Endothelial cell (in vitro differentiated cells): ENCODE measurements around the gene TRIM63. TPM values are rescaled to one million over a fixed set of nuclear protein-coding genes. Genes with fewer than 3 reads are reported as not detected.
"Not testable (repeated sequence)": the region's sequence is repeated elsewhere in the genome, so short reads cannot be mapped to it uniquely, and the experiment has no call there.

Source experiments
- DNase-seq: peaks from one replicate; pipeline ENCODE4 v3.0.0; 2021; ENCODE audit warnings: low spot score
- H3K27ac Mint-ChIP-seq: one replicate; pipeline ENCODE4 v1.8.0; 2021; ENCODE audit warnings: mixed read lengths, inconsistent platforms; ENCODE audit not compliant: unreplicated experiment
- H3K27me3 Mint-ChIP-seq: one replicate; pipeline ENCODE4 v1.8.0; 2021; ENCODE audit warnings: mild to moderate bottlenecking, moderate library complexity, mixed read lengths, inconsistent platforms; ENCODE audit not compliant: unreplicated experiment
- H3K36me3 Mint-ChIP-seq: one replicate; pipeline ENCODE4 v1.8.0; 2021; ENCODE audit warnings: mild to moderate bottlenecking, low read depth, mixed read lengths, inconsistent platforms; ENCODE audit not compliant: unreplicated experiment
- H3K4me1 Mint-ChIP-seq: one replicate; pipeline ENCODE4 v1.8.0; 2021; ENCODE audit warnings: mild to moderate bottlenecking, mixed read lengths, inconsistent platforms; ENCODE audit not compliant: unreplicated experiment
- H3K4me3 Mint-ChIP-seq: one replicate; pipeline ENCODE4 v1.8.0; 2021; ENCODE audit warnings: mild to moderate bottlenecking, mixed read lengths, inconsistent platforms; ENCODE audit not compliant: unreplicated experiment
- H3K9me3 Mint-ChIP-seq: one replicate; pipeline ENCODE4 v1.8.0; 2021; ENCODE audit warnings: mixed read lengths, inconsistent platforms; ENCODE audit not compliant: unreplicated experiment
- total RNA-seq: library from RNA; stranded (reverse); fragmentation: NEBNext Ultra II Directional; extraction: Animal tissue kit (Norgen Biotek cat#: 25700); gene quantifications from one replicate; pipeline ENCODE4 v1.2.1, GENCODE V29; 2021; ENCODE audit not compliant: unreplicated experiment
- TF ChIP-seq, protein P1 (sequence below): fragments of 200-600 bp; sonication (generic); IDR thresholded peaks from one replicate; pipeline ENCODE4 v1.5.0; 2021; ENCODE audit warnings: antibody characterized with exemption; ENCODE audit not compliant: unreplicated experiment

The TRIM63 gene
- total RNA-seq, 1 donor from 2014 or later, result not detected

DNA sequence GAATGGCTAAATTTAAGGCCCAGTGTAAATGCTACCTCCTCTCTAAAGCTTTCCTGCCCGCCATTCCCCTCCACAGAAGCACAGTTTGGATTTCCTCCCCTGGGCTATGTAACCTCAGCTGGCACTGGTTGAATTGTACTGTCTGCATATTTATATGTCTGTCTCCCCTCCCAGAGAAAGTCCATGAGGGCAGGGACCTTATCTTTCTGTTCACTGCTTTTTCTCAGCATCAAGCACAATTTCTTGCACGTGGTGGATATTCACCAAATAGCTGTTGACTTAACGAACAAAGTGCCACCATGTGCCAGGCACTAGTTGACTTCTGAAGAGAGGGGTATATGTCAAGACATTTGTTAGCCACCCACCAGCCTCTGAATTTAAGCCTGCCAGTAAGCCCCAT, 34.7 kb upstream of the TRIM63 start:
- Mint-ChIP-seq H3K36me3 (no peaks in the 10 kb centered on the region), H3K9me3 (no peaks in the 10 kb centered on the region), H3K27me3 (peaks cover 3% of the 10 kb centered on the region), H3K27ac (no peak overlapping the region), H3K4me1 (peaks cover 2% of the 10 kb centered on the region), H3K4me3 (no peak overlapping the region)
- no peak for DNase-seq
- TF ChIP-seq, protein P1, sequence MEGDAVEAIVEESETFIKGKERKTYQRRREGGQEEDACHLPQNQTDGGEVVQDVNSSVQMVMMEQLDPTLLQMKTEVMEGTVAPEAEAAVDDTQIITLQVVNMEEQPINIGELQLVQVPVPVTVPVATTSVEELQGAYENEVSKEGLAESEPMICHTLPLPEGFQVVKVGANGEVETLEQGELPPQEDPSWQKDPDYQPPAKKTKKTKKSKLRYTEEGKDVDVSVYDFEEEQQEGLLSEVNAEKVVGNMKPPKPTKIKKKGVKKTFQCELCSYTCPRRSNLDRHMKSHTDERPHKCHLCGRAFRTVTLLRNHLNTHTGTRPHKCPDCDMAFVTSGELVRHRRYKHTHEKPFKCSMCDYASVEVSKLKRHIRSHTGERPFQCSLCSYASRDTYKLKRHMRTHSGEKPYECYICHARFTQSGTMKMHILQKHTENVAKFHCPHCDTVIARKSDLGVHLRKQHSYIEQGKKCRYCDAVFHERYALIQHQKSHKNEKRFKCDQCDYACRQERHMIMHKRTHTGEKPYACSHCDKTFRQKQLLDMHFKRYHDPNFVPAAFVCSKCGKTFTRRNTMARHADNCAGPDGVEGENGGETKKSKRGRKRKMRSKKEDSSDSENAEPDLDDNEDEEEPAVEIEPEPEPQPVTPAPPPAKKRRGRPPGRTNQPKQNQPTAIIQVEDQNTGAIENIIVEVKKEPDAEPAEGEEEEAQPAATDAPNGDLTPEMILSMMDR, result no peak

DNA sequence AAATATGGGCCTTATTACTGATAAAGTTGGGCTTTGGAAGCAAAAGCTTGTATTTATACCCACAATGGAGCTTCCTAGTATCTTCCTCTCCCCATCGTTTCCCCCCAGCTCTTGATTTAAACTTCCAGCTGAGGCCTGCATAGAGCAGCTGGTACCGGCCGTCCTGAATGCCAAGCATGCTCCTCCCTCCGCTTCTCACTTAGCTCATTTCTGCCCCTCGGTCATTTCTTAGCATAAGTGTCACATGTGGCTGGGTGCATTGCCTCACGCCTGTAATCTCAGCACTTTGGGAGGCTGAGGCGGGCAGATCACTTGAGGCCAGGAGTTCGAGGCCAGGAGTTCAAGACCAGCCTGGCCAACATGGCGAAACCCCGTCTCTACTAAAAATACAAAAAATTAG, 32.8 kb upstream of the TRIM63 start:
- H3K9me3 Mint-ChIP-seq, result not testable (repeated sequence)

DNA sequence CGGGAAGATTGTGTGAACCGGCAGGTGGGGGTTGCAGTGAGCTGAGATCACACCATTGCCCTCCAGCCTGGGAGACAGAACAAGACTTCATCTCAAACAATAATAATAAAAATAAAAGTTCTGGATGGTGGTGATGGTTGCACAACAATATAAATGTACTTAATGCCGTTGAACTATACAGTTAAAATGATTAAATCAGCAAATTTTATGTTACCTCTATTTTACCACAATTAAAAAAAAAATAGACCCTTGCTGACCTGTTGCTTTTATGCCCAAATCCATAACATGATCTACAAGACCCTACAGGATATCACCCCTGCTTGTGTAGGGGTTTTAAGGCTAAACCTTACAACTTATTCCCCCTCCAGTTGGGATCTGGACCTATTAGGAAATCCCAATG, 32.4 kb upstream of the TRIM63 start:
- Mint-ChIP-seq H3K9me3 (no peaks in the 10 kb centered on the region), H3K36me3 (no peaks in the 10 kb centered on the region), H3K27me3 (peaks cover 3% of the 10 kb centered on the region), H3K4me1 (no peaks in the 10 kb centered on the region), H3K4me3 (no peak overlapping the region), H3K27ac (no peak overlapping the region)
- no peak for DNase-seq
- TF ChIP-seq, protein P1, result no peak

More for the DNA sequence above, 32.8 kb upstream of the TRIM63 start:
- not testable (repeated sequence) for H3K27ac Mint-ChIP-seq, H3K4me3 Mint-ChIP-seq, DNase-seq, H3K4me1 Mint-ChIP-seq, H3K27me3 Mint-ChIP-seq, H3K36me3 Mint-ChIP-seq

DNA sequence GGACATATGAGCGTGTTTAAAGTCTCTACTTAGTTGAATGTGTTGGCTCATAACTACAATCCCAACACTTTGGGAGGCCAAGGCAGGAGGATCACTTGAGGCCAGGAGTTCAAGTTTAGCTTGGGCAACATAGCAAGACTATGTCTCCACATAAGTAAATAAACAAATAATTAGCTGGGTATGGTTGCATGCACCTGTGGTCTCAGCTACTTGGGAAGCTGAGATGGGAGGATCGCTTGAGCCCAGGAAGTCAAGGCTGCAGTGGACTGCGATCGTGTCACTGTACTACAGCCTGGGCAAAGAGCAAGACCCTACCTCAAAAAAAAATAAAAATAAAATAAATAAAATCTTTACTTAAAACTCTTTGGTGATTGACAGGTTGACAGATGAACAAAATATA, 31.2 kb upstream of the TRIM63 start:
- Mint-ChIP-seq H3K9me3 (no peaks in the 10 kb centered on the region), H3K27ac (no peak overlapping the region), H3K4me3 (no peak overlapping the region)

DNA sequence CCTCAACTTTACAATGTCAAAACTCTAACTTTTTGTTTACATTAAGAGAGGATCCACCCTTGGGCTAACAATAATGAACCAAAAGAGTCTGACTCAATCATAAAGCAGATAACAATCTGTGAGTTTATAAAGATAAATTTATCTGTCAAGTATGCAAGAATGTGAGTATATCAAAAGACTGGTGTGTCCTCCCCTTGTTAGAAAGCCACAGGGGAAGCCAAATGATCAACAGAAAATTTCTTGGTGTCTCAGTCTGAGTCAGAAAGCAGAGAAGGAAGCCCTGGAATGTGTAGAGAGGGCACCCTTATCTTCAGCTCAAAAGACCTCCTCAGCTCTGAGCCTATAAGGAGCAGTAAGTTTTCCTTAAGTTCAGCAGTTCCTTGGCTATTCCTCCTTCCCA, 30.3 kb upstream of the TRIM63 start:
- Mint-ChIP-seq H3K4me3 (no peak overlapping the region), H3K36me3 (no peaks in the 10 kb centered on the region), H3K27ac (no peak overlapping the region), H3K9me3 (no peaks in the 10 kb centered on the region), H3K4me1 (peaks cover 11% of the 10 kb centered on the region), H3K27me3 (peaks cover 3% of the 10 kb centered on the region)
- TF ChIP-seq, protein P1, result no peak
- DNase-seq, result no peak

More for the DNA sequence above, 31.2 kb upstream of the TRIM63 start:
- TF ChIP-seq, protein P1, result no peak
- no peak for DNase-seq
- peaks cover 3% of the 10 kb centered on the region for H3K27me3 Mint-ChIP-seq
- no peaks in the 10 kb centered on the region for H3K36me3 Mint-ChIP-seq
- peaks cover 7% of the 10 kb centered on the region for H3K4me1 Mint-ChIP-seq

DNA sequence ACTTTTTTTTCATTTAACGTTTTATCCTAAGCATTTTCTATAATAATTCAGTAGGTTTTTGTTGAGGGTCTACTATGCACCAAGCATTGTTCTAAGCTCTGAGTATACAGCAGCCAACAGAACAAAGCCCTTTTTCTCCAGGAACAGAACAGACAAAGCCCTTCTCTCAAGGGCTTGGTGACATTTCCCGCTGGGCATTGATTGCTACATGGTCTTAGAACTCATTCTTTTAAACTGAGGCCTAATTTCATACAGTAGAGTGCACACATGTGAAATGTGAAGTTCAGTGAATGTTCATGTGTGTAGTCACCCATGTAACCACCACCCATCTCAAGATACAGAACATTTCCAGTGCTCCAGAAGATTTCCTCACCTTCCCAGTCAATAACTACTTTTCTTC, 29.0 kb upstream of the TRIM63 start:
- Mint-ChIP-seq H3K36me3 (no peaks in the 10 kb centered on the region), H3K4me3 (no peak overlapping the region), H3K4me1 (peaks cover 22% of the 10 kb centered on the region), H3K9me3 (no peaks in the 10 kb centered on the region), H3K27ac (no peak overlapping the region), H3K27me3 (peaks cover 3% of the 10 kb centered on the region)
- TF ChIP-seq, protein P1, result no peak
- DNase-seq, result no peak
